ENCODE results near the gene RRP36.

GRCh38 chr6:43053545-43054205, 32.3 kb downstream of the RRP36 start, which contains the start of gene CUL7:
- peak; percentile 42 to 91 for TF ChIP-seq POLR2A (IDR thresholded peaks at IDR 0.05)
- no peak for TF ChIP-seq CTCF (IDR thresholded peaks at IDR 0.05)

Measured in thyroid gland (tissue), 4 donors.